ENCODE data around the gene SCRT2.

The SCRT2 gene

GRCh38 chr20:675033-675452 is 559 bp downstream of the SCRT2 start:
- DNase-seq (ENCODE audit: extremely low spot score, insufficient read length, low read depth) (no peak), FAIRE-seq (no peak)

DNA sequence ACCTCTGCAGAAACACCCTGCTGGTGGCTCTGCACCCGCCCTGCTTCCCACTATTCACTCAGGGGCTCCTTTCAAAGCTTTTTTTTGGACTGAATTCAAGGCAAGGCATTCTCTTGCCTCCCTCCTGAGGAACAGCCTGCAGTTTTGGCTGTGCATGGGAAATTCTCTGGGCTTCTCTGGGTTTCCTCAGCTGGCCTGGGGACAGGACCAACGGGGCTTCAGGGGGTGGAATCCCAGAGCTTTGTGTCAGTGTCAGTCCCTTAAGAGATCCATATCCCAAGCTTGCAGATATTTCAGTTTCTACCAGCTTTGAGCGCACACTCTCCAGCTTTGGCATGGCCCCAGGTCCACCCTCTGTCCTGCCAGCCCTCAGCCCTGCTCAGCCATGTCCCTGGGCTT is 2.0 kb downstream of the SCRT2 start:
- no peak for FAIRE-seq

DNA sequence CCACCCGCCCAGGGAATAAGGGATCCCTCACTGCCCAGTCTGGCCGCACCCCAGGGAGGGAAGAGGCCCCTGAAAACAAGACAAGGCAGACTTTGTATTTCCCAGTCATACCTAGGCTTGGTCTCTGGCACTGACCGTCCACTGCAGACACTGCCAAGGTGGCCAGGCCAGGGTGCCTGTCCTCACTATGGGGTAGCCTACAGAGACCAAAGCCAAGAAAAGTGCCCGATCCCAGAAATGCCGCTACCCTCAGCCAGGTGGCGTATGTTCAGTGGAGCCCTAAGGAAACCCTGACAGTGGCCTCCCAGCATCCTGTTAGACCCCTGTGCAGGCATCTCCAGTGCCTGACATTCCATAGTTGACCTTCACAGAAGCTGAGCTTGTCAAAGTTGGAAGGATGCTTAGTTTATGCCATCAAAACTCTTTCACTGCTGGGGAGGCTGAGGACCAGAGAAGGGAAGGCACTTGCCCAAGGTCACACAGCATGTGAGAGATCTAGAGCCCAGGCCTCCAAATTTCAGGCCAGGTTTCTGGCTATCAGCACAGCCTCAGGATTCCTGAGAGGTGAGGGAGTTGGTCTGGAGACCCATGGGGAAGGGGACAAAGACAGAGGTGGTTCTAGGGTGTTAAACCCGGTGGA is 2.5 kb downstream of the SCRT2 start:
- FAIRE-seq (no peak), DNase-seq (ENCODE audit: extremely low spot score, insufficient read length, low read depth) (no peak)

More for the DNA sequence above, 2.0 kb downstream of the SCRT2 start:
- no peak for DNase-seq (ENCODE audit: extremely low spot score, insufficient read length, low read depth)

DNA sequence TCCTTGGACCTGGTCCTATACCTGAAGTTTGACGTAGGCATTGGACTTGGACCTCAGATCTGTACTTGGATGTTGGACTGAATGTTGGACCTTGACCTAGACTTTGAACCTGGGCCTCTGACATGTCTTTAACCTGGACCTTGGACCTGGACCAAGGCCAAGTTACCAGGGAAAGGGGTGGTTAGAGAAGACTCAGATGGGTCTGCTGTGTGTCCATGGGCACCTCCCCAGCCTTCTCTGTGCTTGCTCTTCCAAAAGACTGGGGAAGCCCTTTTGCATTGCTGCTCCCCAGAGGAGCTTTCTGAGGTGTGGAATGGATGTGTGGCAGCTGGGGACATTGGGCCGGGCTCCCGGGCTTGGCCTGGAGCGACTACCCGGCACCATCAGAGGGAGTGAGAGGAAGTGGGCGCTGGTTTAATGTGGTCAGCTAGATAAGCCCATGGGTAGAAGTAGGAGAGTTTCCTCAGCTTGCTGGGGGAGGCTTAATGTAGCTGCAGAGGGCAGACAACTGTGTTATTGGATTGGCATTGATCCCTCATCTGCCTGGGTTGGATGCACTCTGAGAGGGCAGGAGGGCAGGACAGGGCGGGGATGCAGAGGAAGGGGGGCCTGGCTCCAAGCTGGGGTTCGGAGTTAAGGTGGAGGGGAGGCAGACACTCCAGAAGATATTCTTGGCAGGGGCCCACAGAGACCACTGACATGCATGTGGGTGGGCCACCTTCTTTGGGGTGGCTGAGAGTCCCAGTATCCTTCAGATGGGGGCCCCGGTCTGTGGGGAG is 4.2 kb downstream of the SCRT2 start:
- DNase-seq (ENCODE audit: extremely low spot score, insufficient read length, low read depth), result no peak
- no peak for FAIRE-seq

- DNase-seq (ENCODE audit: extremely low spot score, insufficient read length, low read depth) (no peak), FAIRE-seq (no peak)
These were observed 6.0 kb downstream of the SCRT2 start for GRCh38 chr20:669573-669972.

GRCh38 chr20:668638-669037 is 7.0 kb downstream of the SCRT2 start:
- DNase-seq (ENCODE audit: extremely low spot score, insufficient read length, low read depth), result no peak
- no peak for FAIRE-seq

GRCh38 chr20:668050-668449 is 7.6 kb downstream of the SCRT2 start:
- FAIRE-seq (no peak), DNase-seq (ENCODE audit: extremely low spot score, insufficient read length, low read depth) (no peak)

DNA sequence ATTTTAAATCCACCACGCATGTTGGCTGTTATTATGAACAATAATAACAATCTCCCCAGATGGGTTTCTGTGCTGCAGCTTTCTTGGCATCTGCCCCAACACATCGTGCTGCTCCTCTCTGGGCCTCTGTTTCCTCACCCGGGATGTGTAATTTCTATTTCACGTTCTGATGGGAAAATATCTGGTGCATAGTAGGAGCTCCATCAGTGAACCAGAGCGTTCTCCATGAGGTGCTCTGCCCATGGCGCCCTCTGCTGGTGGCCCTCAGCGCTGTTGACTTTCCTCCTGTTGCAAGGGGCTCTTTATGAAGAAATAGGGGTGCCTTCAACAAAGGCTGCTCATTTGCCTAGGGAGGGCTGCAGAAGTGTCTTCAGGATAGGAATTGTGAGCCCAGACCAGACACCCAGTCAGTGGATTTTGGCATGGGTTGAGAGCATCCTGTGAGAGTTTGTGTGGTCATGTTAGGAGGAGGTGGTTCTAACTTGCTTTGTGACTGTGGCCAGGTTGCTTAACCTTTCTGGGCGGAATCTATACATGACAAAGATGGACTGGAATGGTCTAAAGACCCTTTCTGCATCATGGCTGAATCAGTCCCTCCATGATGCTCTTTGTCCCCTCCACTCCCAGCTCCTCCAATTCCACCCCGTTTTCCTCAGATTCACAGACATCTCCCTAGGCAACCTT is 8.1 kb downstream of the SCRT2 start:
- DNase-seq (ENCODE audit: extremely low spot score, insufficient read length, low read depth) (no peak), FAIRE-seq (peak; percentile 69)

DNA sequence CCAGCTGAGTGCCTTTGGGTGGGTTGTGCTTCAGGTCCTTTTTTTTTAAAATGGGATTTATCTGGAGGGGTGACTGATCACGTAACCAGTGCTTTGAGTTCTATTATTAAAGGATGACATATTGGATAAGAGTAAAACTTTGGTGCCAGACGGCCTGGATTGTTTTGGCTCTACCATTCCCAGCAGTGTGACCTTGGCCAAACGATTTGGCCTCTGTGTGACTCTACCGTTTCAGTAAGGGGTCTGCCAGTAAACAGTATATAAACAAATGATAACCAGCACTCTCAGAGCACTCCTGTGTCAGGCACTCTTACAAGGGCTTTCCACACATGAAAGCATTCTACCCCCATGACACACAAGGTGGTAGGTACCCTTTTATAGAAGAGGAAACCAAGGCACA is 8.7 kb downstream of the SCRT2 start:
- FAIRE-seq (no peak), DNase-seq (ENCODE audit: extremely low spot score, insufficient read length, low read depth) (no peak)

GRCh38 chr20:665276-665675 is 10.3 kb downstream of the SCRT2 start:
- FAIRE-seq, result no peak
- DNase-seq (ENCODE audit: extremely low spot score, insufficient read length, low read depth), result no peak

GRCh38 chr20:664576-664975 is 11.0 kb downstream of the SCRT2 start:
- FAIRE-seq (no peak), DNase-seq (ENCODE audit: extremely low spot score, insufficient read length, low read depth) (no peak)

DNA sequence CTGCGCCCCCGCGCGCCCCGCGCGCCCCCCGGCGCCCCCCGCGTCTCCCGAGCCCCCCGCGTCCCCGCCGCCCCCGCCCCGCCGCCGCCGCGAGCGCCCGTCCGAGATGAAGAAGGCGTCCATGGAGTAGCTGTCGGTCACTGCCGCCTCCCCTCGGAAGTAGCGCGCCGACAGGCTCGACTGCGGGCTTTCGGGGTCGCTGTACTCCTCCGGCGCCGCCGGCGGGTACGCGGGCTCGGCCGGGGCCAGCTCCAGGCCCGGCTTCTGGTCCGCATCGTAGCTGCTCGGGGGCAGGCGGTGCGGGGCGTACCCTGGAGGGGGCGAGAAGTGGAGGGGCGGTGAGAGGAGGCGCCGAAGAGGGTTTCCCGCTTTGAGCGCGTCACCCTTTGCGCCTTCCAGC is 11.5 kb downstream of the SCRT2 start:
- DNase-seq (ENCODE audit: extremely low spot score, insufficient read length, low read depth) (no peak), FAIRE-seq (no peak)

DNA sequence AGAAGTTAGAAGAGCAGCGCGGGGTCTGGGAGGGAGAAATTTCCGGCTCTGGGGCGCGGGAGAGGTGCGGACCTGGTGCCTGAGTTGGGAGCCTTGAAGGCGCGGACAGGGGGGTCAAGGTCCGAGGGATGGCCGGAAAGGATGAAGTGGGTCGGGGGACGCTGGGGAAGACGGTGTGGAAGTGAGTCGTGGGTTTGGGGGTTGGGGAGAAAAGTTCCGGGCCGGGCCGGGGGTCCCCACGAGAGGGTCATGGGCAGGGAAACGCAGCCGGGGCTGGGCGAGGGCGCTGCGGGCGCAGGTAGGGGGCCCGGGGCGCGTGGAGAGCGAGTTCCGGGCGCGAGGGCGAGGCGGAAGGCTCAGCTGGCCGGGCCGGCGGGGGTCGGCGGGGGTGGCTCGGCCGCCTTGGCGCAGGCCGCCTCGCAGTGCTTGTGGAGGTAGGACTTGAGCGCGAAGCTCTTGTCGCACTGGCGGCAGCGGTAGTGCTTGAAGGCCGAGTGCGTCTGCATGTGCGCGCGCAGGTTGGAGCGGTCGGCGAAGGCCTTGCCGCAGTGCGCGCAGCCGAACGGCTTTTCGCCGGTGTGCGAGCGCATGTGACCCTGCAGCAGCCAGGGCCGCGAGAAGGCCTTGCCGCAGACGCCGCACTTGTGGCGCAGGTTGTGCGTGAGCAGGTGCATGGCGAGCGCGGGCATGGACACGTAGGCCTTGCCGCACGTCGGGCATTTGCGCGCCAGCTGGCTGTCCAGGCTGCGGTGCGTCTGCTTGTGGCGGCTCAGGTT is 12.1 kb downstream of the SCRT2 start:
- FAIRE-seq, result no peak
- DNase-seq (ENCODE audit: extremely low spot score, insufficient read length, low read depth), result no peak

DNA sequence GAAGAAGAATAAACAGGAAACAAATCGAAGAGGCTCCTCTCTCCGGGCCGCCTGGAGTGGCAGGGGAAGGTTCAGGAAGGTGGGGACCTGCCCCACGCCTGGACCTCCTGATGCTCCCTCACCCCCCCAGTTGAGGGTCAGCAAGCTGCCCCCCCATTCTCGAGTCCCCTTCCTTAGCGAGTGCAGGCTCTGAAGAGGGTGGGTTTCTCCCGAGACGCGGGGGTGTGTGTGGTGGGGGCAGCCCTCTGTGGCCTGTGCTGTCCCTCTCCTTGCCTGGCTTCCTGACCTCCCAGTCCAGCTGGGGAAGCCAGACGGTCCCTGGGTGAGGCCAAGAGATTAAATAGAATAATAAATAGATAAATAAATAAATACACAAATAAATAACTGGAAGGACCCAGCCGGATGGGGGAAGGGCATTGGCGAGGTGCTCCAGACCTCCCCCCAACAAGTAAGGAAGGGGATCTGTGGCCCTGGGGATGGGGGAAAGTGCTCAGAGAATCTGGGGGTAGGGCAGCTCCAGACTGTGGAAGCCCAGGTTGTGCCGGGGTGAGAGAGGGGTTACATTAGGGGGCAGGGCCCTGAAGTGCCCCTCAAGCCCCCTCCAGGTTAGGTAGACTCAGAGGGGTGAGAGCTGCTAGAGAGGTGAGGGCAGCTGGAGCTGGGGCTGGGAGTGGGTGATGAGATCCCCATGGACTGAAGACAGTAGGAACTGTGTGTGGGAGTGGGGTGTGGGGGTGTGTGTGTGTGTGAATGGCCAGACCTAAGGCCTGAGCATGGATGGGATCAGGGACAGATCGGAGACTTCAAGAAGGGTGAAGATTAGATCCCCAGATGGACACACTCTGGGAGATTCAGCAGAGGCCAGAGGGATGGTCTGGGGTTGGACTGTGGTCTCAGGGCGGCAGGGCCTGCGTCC is 13.1 kb downstream of the SCRT2 start:
- no peak for FAIRE-seq
- DNase-seq (ENCODE audit: extremely low spot score, insufficient read length, low read depth), result no peak

DNA sequence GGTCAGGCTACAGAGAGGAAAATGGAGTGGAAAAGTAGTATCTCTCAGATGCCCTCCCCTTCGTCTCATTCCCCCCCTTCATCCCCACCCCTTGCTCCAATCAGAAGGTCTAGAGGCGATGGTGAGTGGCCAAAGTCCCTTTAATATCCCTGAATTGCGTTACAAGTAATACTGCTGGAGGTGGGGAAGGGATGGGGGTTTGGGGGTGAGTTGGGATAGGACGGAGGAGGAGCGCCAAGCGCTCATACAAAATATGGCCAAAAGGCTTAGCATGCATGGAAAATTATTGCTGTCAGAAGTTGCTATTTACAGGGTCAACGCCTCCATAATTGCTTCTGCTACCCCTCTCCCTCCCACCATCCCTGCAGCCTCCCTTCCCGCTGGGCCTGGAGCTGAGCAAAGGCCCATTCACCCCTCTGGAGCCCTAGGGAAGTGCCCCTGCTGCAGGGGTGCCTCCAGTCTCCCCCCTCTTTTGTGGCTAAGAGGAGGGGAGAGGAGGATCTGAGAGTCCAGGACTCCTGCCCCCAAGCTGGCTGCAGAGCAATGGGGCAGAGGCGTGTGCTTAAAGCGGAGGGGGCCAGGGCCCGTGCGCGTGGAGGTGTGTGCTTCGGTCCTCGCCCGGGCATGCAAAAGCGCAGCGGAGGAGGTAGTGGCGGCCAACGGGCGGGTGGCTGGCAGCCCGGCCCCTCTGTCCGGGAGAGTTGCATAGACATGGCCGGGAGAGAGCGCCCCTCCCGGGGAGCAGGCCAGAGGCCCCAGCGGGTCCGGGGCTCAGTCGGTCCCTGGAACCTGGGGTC is 13.9 kb downstream of the SCRT2 start:
- DNase-seq (ENCODE audit: extremely low spot score, insufficient read length, low read depth) (no peak), FAIRE-seq (no peak)

DNA sequence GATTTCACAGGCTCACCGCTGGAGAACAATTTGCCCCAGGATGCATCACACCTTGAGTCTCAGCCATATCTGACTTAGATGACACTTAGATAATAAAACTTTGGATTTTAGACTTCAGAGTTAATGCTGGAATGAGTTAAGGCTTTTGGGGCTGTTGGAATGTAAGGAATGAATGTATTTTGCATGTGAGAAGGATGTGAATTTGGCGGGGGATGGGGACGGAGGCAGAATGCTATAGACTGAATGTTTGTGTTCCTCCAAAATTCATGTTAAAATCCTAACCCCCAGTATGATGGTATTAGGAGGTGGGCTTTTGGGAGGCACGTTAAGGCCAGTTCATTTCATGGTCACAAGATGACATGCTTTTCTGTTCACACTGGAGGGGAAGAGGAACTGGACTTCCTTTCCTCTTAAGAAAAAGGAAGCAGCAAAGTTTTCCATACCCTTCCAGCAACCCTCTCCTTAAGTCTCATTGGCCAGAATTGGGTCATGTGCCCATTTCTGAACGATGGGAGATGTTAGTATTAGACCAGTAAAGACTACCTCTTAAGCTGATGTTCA is 16.8 kb downstream of the SCRT2 start:
- DNase-seq (ENCODE audit: extremely low spot score, insufficient read length, low read depth) (no peak), FAIRE-seq (no peak)

DNA sequence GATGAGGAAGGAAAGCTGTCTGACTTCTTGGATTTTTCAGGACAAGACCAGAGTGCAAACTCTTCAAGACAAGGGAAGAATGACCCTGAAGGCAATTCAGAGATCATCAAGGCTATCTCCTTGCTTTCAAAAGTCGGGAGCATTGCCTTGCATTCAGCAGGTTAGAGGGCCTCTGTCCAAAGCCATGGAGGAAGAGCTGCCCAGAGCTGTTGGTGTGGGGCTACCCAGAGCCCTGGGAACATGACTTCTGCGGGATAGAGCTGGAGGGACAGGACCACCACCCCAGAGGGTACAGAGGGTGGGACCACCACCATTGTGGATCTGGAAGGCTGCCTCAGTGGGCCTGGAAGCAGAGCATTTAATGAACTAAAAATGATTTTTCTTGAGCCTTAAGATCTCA is 17.4 kb downstream of the SCRT2 start:
- DNase-seq (ENCODE audit: extremely low spot score, insufficient read length, low read depth) (no peak), FAIRE-seq (no peak)

All from GM18507 (cell line).